NCI-H82 treated with DMSO at 0.1 percent for 48 hours (cell line): Measurements from ENCODE around the gene CD209.
"Not testable (repeated sequence)": the region's sequence is repeated elsewhere in the genome, so short reads cannot be mapped to it uniquely, and the experiment has no call there.

Experiments used
- DNase-seq: peaks from one replicate; lab custom pipeline; 2025; ENCODE audit not compliant: unreplicated experiment; lab: John Stamatoyannopoulos, UW

The CD209 gene

DNA sequence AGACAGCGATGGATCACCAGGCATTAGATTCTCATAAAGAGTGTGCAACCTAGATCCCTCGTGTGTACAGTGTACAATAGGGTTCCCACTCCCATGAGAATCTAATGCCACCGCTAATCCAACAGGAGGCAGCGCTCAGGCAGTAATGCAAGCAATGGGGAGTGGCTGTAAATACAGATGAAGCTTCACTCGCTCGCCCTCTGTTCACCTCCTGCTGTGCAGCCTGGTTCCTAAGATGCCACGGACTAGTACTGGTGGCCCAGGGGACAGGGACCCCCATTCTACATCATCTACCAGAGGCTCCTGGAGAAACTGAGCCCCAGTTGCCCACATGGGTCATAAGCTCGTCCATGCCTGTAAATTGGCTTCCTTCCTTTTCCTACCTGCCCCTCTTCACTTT lies 23.7 kb upstream of the CD209 start:
- no peak for DNase-seq

DNA sequence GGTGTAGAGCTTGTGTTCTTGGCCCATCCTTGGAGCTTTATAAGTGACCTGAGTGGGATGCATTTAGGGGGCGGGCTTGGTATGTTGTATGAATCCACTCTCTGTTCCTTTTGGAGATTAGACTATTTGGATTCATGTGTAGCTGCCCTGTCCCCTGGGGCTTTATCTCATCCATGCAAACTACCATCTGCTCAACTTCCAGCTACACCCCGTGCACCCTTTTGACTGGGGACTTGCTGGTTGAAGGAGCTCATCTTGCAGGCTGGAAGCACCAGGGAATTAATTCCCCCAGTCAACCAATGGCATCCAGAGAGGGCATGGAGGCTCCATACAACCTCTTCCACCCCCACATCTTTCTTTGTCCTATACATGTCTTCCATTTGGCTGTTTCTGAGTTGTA lies 21.8 kb upstream of the CD209 start:
- DNase-seq, result peak; percentile 70

DNA sequence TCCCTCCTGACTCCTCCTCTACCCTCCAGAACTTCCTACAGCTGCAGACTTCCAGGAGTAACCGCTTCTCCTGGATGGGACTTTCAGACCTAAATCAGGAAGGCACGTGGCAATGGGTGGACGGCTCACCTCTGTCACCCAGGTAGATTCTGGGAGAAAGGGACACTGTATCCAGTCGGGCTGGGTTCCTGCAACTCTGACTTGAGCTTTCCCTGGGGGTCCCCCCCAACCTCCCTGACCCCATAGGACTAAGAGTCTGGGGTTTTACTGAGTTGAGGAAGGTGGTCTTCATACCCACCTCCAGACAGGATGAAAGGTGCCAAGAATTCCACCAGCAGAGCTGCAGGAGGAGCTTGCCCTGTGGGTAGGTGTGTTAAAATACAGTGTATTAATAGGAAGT lies 20.2 kb upstream of the CD209 start:
- no peak for DNase-seq

DNA sequence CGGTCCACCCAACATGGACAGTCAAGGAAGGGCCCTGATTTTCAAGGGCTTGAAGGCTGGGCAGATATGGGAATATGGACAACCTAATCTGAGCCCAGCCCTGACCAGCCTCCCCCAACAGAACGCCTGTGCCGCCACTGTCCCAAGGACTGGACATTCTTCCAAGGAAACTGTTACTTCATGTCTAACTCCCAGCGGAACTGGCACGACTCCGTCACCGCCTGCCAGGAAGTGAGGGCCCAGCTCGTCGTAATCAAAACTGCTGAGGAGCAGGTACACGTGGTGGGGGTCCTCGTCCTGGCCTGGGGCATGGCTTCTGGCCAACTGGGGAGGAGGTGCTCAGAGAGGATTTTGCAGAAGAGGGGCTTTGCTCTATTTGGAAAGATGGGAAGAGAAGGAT lies 19.2 kb upstream of the CD209 start:
- no peak for DNase-seq

DNA sequence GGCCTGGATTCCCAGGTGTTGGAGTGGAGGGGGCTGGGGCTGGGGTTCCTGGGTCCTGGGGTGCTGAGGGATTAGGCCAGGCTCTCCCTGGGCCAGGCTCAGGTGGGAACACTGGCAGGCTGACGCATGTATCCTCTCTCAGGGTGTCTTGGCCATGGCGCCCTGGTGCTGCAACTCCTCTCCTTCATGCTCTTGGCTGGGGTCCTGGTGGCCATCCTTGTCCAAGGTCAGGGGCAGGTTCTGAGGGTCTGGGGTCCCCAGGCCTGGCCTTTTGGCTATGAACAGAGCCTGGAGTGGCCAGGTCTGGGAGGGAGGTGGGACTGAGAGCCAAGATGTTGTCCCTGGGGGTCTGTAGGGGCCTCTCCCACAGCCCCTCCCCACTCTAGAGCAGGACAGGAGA lies 17.7 kb upstream of the CD209 start:
- not testable (repeated sequence) for DNase-seq

DNA sequence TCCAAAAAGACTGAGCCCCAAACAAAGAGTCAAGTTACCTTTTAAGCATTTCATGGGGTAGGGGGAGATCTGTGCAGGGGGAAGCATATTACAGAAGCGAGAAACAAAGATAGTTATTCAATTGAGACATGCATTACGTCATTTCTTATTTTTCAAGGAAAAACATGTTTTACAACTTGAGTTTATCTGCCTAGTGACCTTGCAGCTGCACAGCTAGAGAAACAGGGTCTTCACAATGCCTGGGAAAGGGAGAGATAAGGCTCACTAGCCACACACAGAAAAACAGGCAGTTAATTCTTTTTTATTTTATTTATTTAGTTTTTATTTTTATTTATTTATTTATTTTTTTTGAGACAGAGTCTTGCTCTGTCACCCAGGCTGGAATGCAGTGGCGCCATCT lies 16.8 kb upstream of the CD209 start:
- not testable (repeated sequence) for DNase-seq

DNA sequence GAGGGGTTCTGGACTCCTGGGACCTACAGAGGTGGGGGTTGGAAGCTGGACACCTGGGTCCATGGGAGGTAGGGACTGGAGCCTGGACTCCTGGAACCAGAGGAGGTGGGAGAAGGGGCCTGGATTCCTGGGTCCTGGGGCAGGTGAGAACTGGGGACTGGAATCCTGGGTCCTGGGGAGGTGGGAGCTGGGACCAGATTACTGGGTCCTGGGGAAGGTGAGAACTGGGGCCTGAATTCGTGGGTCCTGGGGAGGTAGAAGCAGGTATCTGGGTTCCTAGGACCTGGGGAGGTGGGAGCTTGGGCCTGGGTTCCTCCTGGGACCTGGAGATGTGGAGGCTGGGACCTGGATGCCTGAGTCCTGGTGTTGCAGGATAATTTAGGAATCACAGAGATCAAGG lies 16.4 kb upstream of the CD209 start:
- no peak for DNase-seq

DNA sequence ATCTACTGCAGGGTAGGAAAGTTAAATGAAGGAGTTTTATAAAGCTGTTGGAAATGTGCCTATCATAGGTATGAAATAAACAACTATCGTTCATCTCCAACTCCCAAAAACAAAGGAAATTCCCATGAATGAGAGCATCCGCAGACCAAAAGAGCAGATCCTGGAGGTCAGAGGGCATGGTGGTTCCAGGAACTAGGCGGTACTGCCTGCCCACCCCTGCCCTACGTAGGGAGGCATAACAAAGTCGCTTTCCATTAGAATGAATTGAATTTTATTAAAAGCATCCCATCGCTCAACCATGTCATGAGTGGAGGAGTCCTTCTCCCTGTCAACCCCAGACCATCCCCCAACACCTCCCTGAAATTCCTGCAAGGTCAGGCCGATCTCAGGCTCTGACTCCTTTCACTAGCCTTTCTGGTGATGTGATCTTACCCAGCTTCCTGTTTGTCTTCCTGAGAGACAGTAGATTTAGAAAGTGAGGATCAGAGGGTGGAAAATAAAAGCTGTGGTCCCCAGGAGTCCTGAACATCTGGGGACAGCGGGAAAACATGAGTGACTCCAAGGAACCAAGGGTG lies 15.5 kb upstream of the CD209 start, which contains the start of gene CLEC4M:
Gene CLEC4M, plus strand, starts transcription at position 525 of the 575 bp plus-strand sequence. Its CDS starts 24 bp downstream, at position 549.
- DNase-seq, result no peak

DNA sequence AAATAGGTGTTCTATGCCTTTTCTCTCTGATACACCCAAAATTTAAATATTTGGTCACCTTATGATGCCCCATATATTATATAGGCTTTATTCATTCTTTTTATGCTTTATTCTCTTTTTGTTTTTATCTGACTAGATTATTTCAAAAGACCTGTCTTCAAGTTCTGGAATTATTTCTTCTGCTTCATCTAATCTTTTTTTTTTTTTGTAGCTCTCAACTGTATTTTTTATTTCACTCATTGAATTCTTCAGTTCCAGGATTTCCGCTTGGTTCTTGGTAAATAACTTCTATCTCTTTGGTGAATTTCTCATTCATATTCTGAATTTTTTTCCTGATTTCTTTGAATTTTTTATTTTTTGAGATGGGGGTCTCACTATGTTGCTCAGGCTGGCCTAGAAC lies 11.8 kb upstream of the CD209 start:
- DNase-seq, result no peak

DNA sequence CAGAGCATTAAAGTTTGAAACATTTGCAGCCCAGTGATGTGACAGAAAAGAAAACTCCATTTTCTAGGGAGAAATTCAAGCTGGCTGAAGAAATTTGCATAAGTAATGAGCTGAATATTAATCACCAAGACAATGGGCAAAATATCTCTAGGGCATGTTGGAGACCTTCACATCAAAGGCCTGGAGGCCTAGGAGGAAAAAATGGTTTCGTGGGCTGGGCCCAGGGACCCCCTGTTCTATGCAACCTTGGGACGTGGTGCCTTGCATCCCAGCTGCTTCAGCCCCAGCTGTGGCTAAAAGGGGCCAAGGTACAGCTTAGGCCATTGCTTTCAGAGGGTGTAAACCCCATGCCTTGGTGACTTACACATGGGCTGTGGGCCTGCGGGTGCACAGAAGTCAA lies 10.0 kb upstream of the CD209 start:
- no peak for DNase-seq

DNA sequence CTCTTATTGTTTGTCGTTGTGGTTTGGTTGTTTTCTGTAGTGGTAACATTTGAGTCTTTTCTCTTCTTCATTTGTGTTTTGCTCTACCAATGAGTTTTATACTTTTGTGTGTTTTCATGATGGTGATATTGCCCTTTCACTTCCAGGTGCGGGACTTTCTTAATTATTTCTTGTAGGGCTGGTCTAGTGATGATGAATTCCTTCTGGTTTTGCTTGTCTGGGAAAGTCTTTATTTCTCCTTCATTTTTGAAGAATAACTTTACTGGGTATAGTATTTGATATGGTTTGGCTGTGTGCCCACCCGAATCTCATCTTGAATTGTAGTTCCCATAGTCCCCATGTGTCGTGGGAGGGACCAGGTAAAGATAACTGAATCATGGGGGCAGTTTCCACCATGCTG lies 8.9 kb upstream of the CD209 start:
- DNase-seq, result no peak

DNA sequence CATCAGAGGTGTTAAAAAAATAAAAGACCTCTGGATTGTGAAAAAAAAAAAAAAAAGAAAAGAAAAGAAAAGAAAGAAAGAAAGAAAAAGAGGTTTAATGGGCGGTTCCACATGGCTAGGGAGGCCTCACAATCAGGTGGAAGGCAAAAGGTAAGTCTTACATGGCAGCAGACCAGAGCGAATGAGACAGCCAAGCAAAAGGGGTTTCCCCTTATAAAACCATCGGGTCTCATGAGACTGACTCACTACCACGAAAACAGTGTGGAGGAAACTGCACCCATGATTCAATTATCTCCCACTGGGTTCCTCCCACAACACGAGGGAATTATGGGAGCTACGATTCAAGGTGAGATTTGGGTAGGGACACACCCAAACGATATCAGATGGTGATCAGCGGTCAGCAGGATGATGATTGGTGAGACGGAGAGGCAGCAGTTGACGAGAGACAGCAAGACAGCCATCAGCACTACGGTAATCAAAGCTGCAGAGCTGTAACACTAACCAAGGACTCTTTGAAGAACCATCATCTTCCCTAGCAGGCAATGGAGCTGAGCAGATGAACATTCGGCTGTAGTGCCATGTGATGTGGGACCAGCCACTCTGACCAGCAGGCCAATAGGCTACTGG lies 3.9 kb upstream of the CD209 start:
- DNase-seq, result no peak

DNA sequence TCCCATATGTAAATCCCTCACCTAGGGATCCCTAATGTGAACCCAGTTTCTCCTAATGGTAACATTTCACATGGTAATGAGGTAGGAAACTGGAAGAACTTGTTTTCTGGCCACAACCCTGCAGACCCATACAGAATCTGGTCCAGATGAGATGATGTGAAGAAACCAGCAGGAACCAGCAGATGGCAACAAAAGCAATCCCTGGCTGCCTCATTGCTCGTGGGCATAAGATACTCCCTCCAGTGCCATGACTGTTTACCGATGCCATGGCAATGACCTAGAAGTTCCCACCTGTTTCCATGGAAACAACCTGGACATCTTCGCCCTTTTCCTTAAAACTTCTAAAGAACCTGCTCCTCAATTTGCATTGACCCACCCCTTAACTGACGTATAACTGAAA lies 1.4 kb upstream of the CD209 start:
- no peak for DNase-seq

DNA sequence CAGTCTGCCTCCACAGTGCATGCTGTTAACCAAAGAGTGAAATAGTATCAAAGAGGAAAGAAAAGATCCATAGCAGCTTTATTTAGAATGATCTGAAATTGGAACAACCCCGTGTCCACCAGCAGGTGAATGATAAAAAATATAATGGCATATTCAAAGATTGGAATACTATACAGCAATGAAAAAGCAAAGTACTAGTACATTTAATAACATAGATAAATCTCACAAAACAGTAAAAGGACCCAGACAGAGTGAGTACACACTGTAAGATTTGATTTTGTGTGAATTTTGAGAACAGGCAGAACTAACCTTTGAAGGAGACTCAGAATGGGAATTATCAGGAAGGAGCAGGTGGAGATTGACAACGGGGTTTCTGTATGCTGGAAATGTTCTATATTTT lies 837 bp upstream of the CD209 start:
- no peak for DNase-seq

DNA sequence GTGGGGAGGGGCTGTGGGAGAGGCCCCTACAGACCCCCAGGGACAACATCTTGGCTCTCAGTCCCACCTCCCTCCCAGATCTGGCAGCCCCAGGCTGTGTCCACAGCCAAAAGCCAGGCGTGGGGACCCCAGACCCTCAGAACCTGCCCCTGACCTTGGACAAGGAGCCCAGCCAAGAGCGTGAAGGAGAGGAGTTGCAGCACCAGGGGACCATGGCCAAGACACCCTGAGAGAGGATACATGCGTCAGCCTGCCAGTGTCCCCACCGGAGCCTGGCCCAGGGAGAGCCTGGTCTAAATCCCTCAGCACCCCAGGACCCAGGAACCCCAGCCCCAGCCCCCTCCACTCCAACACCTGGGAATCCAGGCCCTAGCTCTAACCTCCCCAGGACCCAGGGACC lies 1.0 kb downstream of the CD209 start:
- not testable (repeated sequence) for DNase-seq

DNA sequence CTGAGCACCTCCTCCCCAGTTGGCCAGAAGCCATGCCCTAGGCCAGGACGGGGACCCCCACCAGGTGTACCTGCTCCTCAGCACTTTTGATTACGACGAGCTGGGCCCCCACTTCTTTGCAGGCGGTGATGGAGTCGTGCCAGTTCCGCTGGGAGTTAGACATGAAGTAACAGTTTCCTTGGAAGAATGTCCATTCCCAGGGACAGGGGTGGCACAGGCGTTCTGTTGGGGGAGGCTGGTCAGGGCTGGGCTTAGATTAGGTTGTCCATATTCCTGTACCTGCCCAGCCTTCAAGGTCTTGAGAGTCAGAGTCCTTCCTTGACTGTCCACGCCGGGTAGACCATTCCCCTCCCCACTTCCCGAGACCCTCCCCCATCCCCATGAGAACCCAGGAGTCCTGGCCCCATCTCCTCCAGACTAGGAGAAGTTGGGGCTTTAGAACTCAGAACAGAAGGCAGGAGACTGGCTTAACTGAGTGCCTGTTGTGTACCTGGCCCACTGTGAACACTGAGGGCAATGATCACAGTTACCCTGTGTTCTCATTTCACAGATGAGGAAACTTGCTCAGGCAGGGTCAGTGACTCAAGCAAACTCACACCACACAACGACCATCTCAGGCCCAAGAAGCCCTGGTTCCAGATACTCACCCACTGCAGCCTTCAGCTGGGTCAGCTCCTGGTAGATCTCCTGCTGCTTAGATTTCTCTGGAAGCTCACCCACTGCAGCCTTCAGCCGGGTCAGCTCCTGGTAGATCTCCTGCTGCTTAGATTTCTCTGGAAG lies 2.3 kb downstream of the CD209 start:
- no peak for DNase-seq

DNA sequence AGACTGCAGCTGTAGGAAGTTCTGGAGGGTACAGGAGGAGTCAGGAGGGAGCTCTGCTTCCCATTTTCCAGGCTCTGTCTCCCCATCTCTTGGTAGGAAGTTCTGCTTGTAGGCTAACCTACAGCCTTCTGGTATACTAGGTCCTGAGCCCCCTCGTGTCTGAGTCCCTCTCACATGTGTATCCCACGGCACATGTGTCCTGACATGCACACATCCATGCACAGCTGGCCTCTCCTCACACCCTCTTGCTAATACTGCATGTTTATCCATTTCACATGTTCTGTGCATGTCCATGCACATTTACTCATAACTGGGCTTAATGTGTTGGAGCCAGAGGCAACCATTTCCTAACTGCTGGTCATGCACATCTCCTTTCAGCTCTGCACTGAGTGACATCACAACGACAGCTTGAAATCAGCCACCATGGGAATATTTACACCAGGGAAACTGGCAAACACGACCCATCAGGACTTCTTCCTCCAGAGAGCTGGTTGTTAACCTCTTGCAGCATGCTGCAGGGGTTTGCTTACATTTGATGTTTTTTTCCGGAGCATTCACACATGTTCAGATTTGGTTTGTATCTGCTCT lies 3.0 kb downstream of the CD209 start:
- no peak for DNase-seq

DNA sequence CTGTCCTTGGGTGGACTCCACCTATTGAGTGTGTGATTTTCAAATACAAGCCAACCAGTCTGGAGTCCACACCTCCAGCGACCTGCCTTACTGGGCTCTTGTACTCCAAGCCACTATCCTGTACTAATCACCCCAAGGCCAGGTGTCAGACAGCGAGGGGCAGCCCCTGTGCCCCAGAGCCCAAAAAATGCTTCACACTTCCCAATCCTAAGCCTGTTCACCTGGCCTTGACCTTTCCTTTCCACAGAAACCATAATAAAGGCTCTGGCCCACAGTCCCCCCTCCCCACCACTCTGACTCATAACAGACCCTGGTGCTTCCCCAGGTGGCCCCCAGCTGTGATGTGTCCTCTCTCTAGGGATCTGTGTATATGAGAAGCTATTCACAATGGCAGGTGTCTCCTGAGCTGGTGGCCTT lies 3.9 kb downstream of the CD209 start:
- DNase-seq, result no peak

DNA sequence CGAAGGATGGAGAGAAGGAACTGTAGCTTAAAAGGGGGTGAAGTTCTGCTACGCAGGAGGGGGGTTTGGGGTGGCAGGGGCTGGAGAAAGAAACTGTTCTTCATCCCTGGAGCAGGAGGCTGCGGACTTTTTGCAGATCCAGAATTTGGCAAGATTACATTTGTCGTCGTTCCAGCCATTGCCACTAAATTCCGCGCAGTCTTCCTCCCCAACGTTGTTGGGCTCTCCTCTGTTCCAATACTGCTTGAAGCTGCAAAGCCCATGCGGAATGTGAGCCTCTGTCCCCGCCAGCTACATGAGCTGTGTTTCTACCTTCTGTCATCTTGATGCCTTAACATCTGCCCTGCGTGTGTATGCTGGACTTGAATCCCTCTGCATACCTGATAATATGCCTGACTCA lies 4.3 kb downstream of the CD209 start:
- DNase-seq, result peak; percentile 30

DNA sequence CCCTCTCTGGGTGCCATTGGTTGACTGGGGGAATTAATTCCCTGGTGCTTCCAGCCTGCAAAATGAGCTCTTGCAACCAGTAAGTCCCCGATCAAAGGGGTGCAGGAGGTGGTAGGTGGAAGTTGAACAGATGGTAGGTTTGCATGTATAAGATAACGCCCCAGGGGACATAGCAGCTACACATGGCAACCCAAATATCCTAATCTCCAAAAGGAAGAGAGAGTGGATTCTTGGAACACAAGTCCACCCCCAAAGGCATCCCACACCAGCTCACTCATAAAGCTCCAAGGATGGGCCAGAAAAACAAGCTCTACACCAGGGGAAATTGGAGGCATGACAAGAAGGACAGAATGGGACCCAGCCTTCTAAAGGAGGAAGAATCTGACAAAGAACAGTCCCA lies 4.8 kb downstream of the CD209 start:
- DNase-seq, result peak; percentile 57

DNA sequence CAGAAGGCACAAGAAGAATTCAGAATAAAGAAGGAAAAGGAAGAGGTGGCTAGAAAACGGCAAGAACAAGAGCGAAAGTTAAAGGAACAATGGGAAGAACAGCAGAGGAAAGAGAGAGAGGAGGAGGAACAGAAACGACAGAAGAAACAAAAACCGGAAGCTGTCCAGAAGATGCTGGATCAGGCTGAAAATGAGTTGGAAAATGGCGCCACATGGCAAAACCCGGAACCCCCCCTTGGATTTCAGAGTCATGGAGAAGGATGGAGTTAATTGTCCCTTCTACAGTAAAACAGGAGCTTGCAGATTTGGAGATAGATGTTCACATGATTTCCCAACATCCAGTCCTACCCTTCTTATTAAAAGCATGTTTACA lies 6.7 kb downstream of the CD209 start:
- DNase-seq, result no peak
